ENCODE measurements around the gene BANF2.

- no peak for TF ChIP-seq CTCF (IDR thresholded peaks at IDR 0.05)
- TF ChIP-seq EP300 (IDR thresholded peaks at IDR 0.05): no peak
- TF ChIP-seq POLR2A (IDR thresholded peaks at IDR 0.05): no peak
Measured at GRCh38 chr20:17762873-17763557, 63.2 kb downstream of the BANF2 start.

Measured in ovary (tissue), 3 donors.